SU-DHL-6 (cell line): ENCODE results near the gene RABEP1.

Source experiments
- H2AFZ ChIP-seq: fragments of 200-600 bp; sonication (generic); 2 replicates; pipeline ENCODE4 v1.6.1; 2014; ENCODE audit warnings: low read depth, mild to moderate bottlenecking, moderate library complexity, mixed read lengths, antibody characterized with exemption, low read length; ENCODE audit not compliant: severe bottlenecking
- H3F3A ChIP-seq: fragments of 200-600 bp; shearing (Covaris generic); 2 replicates; pipeline ENCODE4 v1.6.0; 2016; ENCODE audit warnings: antibody characterized with exemption, mild to moderate bottlenecking; ENCODE audit not compliant: insufficient read depth
- H3K27ac ChIP-seq: fragments of 200-600 bp; sonication (generic); 2 replicates; pipeline ENCODE4 v1.5.1; 2016; ENCODE audit warnings: low read depth, mild to moderate bottlenecking, low read length, moderate library complexity, mixed read lengths
- H3K27me3 ChIP-seq: fragments of 200-600 bp; sonication (generic), shearing (Covaris generic); 2 replicates; pipeline ENCODE4 v1.6.0; 2014; ENCODE audit warnings: mild to moderate bottlenecking, low read length
- H3K36me3 ChIP-seq: fragments of 200-600 bp; sonication (generic); 2 replicates; pipeline ENCODE4 v1.6.1; 2014; ENCODE audit warnings: mild to moderate bottlenecking, low read length, mixed read lengths
- H3K4me2 ChIP-seq: fragments of 300-600, 200-600 bp; shearing (Covaris generic), sonication (generic); 2 replicates; pipeline ENCODE4 v1.6.0; 2014; ENCODE audit warnings: low read length, low read depth, mild to moderate bottlenecking; ENCODE audit not compliant: poor library complexity, severe bottlenecking
- H3K4me3 ChIP-seq: fragments of 200-600 bp; sonication (generic); 2 replicates; pipeline ENCODE4 v1.5.1; 2014; ENCODE audit warnings: antibody characterized with exemption, low read length, mild to moderate bottlenecking, mixed read lengths; ENCODE audit not compliant: insufficient read depth, poor library complexity, severe bottlenecking
- H3K79me2 ChIP-seq: fragments of 200-600 bp; sonication (generic); 2 replicates; pipeline ENCODE4 v1.6.1; 2014; ENCODE audit warnings: mild to moderate bottlenecking, low read length, moderate library complexity; ENCODE audit not compliant: insufficient read depth
- H3K9ac ChIP-seq: fragments of 200-600 bp; sonication (generic); 2 replicates; pipeline ENCODE4 v1.7.0; 2014; ENCODE audit warnings: mild to moderate bottlenecking, low read length
- H3K9me2 ChIP-seq: fragments of 200-600 bp; sonication (generic); replicated peaks from 2 replicates; pipeline ENCODE4 v1.6.1; 2014; ENCODE audit warnings: low read length; ENCODE audit not compliant: insufficient read depth
- H3K9me3 ChIP-seq: fragments of 200-600 bp; sonication (generic); 2 replicates; pipeline ENCODE4 v1.6.1; 2014; ENCODE audit warnings: low read length, mixed read lengths; ENCODE audit not compliant: insufficient read depth
- H4K20me1 ChIP-seq: fragments of 200-600 bp; sonication (generic); 2 replicates; pipeline ENCODE4 v1.6.1; 2014; ENCODE audit warnings: low read depth, mild to moderate bottlenecking, antibody characterized with exemption, low read length, moderate library complexity, mixed read lengths
- EZH2phosphoT487 ChIP-seq: fragments of 200-600 bp; sonication (generic), shearing (Covaris generic); conservative IDR thresholded peaks from 2 replicates; pipeline ENCODE4 v1.6.1; 2018; ENCODE audit warnings: mild to moderate bottlenecking, antibody characterized with exemption, low read length, moderate library complexity, mixed read lengths
- TF ChIP-seq, protein P1 (sequence below): fragments of 200-600 bp; sonication (generic); IDR thresholded peaks from one replicate; pipeline ENCODE4 v1.5.1; 2017; ENCODE audit warnings: antibody characterized with exemption, mild to moderate bottlenecking, low read length, moderate library complexity; ENCODE audit not compliant: insufficient read depth, poor library complexity, severe bottlenecking

RABEP1 gene

DNA sequence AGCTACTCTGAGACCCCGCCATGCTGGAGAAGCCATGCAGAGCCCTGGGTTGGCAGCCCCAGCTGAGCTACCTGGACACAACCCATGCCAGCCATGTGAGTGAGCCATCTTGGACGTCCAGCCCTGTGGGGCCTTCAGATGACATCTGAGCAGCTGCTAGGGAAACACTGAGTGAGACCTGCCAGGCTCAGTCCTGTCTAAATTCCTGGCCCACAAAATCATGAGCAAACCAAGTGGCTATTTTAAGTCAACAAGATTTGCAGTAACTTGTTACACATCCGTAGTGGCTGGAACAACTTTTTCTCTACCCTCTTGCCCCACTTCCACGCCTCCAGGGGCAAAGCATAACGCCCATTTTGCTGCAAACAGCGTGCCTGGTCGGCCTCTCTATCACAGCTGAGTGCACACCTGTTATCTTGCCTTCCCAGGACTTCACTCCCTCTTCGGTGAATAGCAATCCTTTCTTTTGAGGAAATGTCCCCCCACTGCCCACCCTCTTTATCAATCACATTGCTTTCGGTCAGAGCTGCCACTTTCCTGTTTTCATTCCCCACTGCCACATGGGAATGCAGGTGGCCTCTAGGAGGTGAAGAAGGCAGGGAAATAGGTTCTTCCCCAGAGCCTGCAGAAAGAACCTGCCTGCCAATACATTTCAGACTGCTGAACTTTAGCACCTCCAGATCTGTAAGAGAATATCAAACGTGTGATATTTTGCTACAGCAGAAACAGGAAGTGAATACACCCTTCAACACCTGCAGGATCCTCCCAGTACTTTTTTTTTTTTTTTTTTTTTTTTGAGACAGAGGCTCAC lies 40.0 kb upstream of the RABEP1 start:
- no peak for TF ChIP-seq EZH2phosphoT487
- Histone ChIP-seq H3K27me3 (no peaks in the 10 kb centered on the region), H3K27ac (peak overlapping the region; percentile 82), H4K20me1 (no peaks in the 10 kb centered on the region), H3K9ac (peak overlapping the region; percentile 42; the same call in 1 of the 2 replicates), H3K79me2 (no peaks in the 10 kb centered on the region), H3K36me3 (no peaks in the 10 kb centered on the region), H2AFZ (peak overlapping the region; percentile 78), H3F3A (peaks cover 8% of the 10 kb centered on the region), H3K9me2 (no peaks in the 10 kb centered on the region), H3K4me3 (no peak overlapping the region), H3K9me3 (no peaks in the 10 kb centered on the region), H3K4me2 (peak overlapping the region; percentile 58)

DNA sequence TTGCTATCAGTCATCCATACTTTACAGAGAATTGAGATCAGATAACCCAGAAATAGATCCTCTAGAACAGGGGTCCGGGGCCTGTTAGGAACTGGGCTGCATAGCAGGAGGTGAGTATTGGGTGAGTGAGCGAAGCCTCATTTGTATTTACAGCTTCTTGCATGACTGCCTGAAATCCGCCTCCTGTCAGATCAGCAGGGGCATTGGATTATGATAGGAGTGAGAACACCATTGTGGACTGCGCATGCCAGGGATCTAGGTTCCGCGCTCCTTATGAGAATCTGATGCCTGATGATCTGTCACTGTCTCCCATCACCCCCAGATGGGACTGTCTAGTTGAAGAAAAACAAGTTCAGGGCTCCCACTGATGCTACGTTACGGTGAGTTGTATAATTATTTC lies 34.5 kb upstream of the RABEP1 start:
- H4K20me1 ChIP-seq = no peaks in the 10 kb centered on the region
- H3K36me3 ChIP-seq = no peaks in the 10 kb centered on the region
- H3K9me3 ChIP-seq = no peaks in the 10 kb centered on the region
- no peaks in the 10 kb centered on the region for H3K79me2 ChIP-seq
- TF ChIP-seq, protein P1, sequence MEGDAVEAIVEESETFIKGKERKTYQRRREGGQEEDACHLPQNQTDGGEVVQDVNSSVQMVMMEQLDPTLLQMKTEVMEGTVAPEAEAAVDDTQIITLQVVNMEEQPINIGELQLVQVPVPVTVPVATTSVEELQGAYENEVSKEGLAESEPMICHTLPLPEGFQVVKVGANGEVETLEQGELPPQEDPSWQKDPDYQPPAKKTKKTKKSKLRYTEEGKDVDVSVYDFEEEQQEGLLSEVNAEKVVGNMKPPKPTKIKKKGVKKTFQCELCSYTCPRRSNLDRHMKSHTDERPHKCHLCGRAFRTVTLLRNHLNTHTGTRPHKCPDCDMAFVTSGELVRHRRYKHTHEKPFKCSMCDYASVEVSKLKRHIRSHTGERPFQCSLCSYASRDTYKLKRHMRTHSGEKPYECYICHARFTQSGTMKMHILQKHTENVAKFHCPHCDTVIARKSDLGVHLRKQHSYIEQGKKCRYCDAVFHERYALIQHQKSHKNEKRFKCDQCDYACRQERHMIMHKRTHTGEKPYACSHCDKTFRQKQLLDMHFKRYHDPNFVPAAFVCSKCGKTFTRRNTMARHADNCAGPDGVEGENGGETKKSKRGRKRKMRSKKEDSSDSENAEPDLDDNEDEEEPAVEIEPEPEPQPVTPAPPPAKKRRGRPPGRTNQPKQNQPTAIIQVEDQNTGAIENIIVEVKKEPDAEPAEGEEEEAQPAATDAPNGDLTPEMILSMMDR = no peak
- no peak for TF ChIP-seq EZH2phosphoT487
- no peaks in the 10 kb centered on the region; the same call in 1 of the 2 replicates for H3F3A ChIP-seq
- H3K4me2 ChIP-seq = no peak overlapping the region
- no peaks in the 10 kb centered on the region for H3K9me2 ChIP-seq
- no peak overlapping the region for H2AFZ ChIP-seq
- H3K4me3 ChIP-seq = no peak overlapping the region
- no peak overlapping the region for H3K9ac ChIP-seq
- H3K27ac ChIP-seq = no peak overlapping the region
- H3K27me3 ChIP-seq = no peaks in the 10 kb centered on the region

DNA sequence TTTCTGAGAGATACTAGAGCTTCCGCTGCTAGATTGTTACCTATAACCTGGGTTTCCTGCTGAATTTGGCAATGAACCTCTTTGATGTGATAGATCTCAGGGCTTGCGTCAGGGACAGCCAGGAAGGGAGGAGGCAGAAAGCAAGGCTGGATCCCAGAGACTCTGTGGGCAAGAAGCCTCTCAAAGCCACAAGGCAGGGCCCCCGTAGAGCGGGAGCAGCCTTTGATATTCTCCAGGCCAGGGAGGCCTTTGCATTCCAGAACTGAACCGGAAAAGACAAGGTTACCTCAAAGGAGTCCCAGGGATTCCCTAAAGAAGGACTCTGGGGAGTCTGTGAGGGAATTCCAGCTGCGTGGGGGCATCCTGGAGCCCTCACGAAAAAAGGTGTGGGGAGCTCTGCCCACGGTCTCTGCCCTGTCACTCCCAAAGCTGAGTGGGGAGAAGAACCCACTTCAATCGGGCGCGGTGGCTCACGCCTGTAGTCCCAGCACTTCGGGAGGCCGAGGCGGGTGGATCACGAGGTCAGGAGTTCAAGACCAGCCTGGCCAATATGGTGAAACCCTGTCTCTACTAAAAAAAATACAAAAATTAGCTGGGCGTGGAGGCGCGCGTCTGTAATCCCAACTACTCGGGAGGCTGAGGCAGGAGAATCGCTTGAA lies 33.1 kb upstream of the RABEP1 start:
- Histone ChIP-seq H3K9me3 (no peaks in the 10 kb centered on the region), H3K27me3 (no peaks in the 10 kb centered on the region), H3K79me2 (no peaks in the 10 kb centered on the region), H3K27ac (no peak overlapping the region), H3K36me3 (no peaks in the 10 kb centered on the region), H3K9me2 (no peaks in the 10 kb centered on the region), H2AFZ (no peak overlapping the region), H3K4me2 (no peak overlapping the region), H3K4me3 (no peak overlapping the region), H4K20me1 (no peaks in the 10 kb centered on the region), H3F3A (no peaks in the 10 kb centered on the region), H3K9ac (no peak overlapping the region)
- TF ChIP-seq, protein P1 = no peak
- no peak for TF ChIP-seq EZH2phosphoT487

DNA sequence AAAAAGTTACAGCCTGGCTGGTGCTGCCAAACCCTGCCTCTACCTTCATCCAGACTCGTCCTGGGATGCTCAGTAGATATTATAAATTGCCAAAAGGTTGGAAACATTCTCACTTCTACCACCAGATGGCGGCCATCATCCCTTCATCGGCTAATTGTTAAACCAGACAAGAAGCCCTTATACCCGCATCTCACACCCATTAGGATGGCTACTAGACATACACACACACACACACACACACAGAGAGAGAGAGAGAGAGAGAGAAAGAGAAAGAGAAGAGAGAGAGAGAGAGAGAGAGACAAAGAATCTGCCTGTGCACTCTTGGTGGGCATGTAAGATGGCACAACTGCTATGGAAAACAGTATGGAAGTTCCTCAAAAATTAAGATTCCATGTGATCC lies 32.5 kb upstream of the RABEP1 start:
- H2AFZ ChIP-seq = peak overlapping the region; percentile 40
- H3K27ac ChIP-seq = no peak overlapping the region
- no peaks in the 10 kb centered on the region for H4K20me1 ChIP-seq
- no peaks in the 10 kb centered on the region for H3F3A ChIP-seq
- H3K79me2 ChIP-seq = no peaks in the 10 kb centered on the region
- TF ChIP-seq, protein P1 = peak; percentile 51
- TF ChIP-seq EZH2phosphoT487 = no peak
- H3K9me2 ChIP-seq = no peaks in the 10 kb centered on the region
- no peaks in the 10 kb centered on the region for H3K27me3 ChIP-seq
- H3K4me3 ChIP-seq = no peak overlapping the region
- no peak overlapping the region for H3K4me2 ChIP-seq
- no peaks in the 10 kb centered on the region for H3K9me3 ChIP-seq
- no peaks in the 10 kb centered on the region for H3K36me3 ChIP-seq
- no peak overlapping the region for H3K9ac ChIP-seq
